WI38 (cell line): ENCODE measurements around the gene SUSD6.

ENCODE experiments used
- H3K4me3 ChIP-seq: 2 replicates; pipeline ENCODE4 v1.5.1; 2011; ENCODE audit warnings: low read depth, mild to moderate bottlenecking, control low read depth, low read length
- CTCF ChIP-seq: IDR thresholded peaks from 2 replicates; pipeline ENCODE4 v1.5.1; 2012; ENCODE audit warnings: low read depth, mild to moderate bottlenecking, control low read depth, low read length

The SUSD6 gene

GRCh38 chr14:69674546-69675244 is 63.3 kb downstream of the SUSD6 start:
- no peak for TF ChIP-seq CTCF
- no peak overlapping the region for H3K4me3 ChIP-seq

GRCh38 chr14:69675245-69675583 is 63.8 kb downstream of the SUSD6 start:
- H3K4me3 ChIP-seq, result no peak overlapping the region
- TF ChIP-seq CTCF, result no peak

- no peak overlapping the region for H3K4me3 ChIP-seq
- no peak for TF ChIP-seq CTCF
Observed at GRCh38 chr14:69675877-69676416, 64.6 kb downstream of the SUSD6 start.

GRCh38 chr14:69676723-69677122 is 65.3 kb downstream of the SUSD6 start:
- no peak for TF ChIP-seq CTCF
- H3K4me3 ChIP-seq, result no peak overlapping the region

DNA sequence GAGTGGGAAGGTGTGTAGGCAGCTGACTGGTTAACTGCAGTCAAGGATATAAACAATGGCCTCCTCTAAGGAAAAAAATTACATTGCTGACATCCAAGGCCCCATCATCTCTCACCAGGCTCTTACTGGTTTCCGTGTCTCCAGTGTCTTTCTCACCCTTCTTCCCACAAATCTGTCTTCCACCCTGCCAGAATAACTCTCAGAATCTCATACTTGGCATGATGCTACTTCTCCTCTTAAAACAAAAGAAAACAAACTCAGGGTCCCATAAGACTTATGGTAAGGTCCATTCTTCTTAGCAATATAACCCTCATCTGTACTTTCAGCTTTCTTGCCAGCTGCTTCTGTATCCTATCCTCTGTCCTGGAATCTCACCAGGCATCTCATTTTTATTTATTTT is 68.9 kb downstream of the SUSD6 start:
- TF ChIP-seq CTCF, result no peak
- H3K4me3 ChIP-seq, result no peak overlapping the region

DNA sequence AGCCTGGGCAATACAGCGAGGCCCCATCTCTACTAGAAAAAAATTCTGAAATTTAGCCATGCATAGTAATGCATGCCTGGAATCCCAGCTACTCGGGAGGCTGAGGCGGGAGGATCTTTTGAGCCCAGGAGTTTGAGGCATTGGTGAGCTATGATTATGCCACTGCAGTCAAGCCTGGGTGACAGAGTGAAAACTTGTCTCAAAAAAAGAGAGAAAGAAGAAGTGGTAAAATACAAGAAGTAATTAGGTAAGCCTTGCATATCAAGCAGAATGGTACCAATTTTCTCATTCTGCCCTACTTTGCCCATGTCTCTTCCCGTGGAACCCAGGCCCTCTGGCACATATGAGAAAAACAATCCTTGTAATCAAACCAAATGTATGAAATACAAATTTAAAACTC is 70.7 kb downstream of the SUSD6 start:
- no peak overlapping the region for H3K4me3 ChIP-seq
- TF ChIP-seq CTCF, result no peak

DNA sequence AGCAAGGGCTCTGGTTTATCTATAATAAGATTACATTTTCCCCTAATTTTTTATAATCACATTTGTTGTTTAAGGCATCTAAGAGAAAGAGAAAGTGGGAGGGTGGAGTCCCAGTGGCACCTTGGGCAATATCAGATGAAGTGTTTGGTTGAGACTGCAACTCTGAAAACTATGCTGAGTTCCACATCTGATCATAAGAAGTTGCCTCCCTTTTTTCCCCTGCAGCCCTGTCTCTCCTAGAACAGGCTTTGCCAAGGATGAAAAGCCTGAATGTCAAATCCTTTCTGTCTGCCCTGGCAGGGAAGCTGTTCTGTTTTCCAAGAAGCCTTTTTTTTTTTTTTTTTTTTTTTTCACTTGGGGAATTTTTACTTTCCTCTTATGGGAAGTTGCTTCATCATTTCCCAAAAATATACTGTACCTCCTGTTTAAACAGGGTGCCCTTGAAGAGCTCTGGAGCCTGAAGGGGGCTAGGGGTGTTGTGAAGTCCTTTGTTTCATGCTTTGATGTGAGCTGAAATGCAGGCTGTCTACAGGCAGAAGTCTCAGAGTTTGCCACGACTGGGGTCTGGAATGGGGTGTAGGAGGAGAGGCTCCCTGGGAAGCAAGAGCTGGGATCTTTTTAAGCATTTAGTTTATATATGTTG is 71.3 kb downstream of the SUSD6 start:
- no peak overlapping the region for H3K4me3 ChIP-seq
- TF ChIP-seq CTCF, result no peak
